ENCODE data around the gene DERL2.
"Not testable (repeated sequence)": the region's sequence is repeated elsewhere in the genome, so short reads cannot be mapped to it uniquely, and the experiment has no call there.

DERL2 gene

DNA sequence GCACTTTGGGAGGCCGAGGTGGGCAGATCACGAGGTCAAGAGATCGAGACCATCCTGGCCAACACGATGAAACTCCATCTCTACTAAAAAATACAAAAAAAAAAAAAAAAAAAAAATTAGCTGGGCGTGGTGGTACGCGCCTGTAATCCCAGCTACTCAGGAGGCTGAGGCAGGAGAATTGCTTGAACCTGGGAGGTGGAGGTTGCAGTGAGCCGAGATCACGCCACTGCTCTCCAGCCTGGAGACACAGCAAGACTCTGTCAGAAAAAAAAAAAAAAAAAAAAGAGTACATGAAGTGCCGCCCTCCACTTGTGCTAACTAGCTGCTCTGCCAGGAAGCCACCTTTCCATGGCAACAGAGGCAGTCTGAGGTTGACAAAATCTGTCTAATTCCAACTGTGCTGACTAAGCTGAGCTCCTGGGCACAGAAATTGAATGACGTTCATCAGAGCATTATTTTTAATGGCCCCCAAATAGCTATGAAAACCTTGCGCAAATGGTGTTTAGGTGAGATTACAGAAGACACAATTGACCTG lies 50.1 kb downstream of the DERL2 start:
- peak in 1 of 5 donors; percentile 27 for DNase-seq

- no peak for DNase-seq
Measured at GRCh38 chr17:5434984-5435383, 51.0 kb downstream of the DERL2 start.

DNA sequence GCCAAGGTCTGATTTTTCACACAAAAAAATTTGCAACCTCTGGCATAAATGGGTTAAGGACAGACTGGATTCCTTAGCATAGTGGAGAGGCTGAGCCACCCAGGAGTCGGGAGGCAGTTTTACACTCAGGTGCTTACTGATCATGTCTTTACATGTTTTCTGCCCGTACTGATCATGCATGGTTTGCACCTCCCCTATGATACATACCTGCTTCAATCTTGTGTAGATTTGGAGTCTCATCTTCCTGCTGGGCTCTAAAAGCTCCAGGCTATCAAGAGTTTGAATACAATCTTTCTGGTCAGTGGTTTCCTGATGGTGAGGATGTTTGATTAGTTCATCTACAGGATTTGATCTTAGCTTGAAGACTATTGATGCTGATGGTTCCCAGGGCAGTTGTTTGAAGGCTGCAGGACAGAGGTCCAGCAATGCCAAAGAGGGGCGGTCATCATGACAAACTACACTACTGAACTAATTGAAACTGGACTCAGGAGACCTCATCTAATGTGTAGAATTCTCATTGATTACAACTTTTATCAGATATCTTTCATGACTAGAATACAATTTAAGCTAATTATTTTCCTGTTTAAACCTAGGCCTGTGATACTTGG lies 53.9 kb downstream of the DERL2 start:
- DNase-seq, result no peak

DNA sequence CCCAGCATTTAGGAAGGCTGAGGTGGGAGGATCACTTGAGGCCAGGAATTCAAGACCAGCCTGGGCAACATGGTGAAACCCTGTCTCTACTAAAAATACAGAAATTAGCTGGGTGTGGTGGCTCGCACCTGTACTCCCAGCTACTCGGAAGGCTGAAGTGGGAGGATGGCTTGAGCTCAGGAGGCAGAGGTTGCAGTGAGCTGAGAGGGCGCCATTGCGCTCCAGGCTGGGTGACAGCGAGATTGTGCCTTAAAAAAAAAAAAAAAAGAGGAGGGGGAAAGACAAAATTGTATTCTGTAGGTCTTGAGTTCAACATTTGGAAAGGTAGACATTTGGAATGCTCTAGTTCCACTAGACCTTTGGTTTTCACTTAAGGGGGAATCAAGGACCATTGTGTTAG lies 54.7 kb downstream of the DERL2 start:
- DNase-seq, result not testable (repeated sequence)

GRCh38 chr17:5430413-5430999 lies 55.5 kb downstream of the DERL2 start:
- no peak for DNase-seq

DNA sequence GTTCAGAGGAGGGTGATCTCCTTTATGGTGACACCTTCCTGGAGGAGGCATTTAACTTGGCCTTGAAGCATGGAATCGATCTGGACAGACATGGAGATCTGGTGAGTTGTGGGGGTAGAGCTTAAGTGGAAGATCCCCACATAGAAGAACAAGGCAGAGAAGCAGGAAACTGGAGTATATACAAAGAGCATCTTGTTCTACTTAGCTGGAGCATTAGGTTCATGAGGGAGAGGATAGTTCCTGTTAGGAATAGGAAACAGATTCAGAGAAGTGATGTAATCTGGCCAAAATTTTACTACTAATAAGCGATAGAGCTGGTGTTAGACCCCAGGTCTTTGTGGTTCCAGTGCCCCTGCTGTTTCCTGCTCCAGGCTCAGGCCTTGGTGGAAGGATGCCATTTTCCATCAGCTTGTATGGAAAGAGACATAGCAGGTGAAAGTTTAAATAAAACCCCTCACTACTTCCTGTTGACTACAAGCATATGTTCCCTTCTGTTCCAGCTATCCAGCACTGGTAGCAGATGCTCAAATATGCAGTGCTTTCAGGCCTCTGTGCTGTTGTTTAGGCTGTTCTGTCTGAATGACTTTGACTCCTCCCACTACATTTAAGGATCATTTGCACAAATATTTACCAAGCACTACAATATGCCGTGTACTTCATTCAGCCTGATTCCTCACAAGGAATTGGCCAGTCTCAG lies 56.6 kb downstream of the DERL2 start:
- DNase-seq, result no peak

DNA sequence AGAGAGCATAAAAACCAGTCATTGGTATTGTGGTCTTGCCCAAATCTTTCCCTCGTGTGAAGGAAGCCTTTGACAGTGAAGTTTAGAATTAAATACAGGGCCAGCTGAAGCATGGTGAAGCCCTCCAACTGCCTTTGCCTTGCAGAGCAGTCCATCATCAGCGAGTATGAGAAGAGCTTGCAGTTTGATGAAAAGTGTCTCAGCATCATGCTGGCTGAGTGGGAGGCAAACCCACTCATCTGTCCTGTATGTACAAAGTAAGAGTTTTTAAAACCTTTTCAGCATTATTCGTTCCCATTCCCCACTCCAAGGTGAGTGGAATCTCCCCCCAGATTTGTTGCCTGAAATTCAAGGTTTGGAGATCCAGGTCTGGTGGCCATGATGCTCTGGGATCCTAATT lies 60.2 kb downstream of the DERL2 start:
- no peak for DNase-seq

- DNase-seq, result no peak
Measured at GRCh38 chr17:5424909-5425308, 61.1 kb downstream of the DERL2 start.

DNA sequence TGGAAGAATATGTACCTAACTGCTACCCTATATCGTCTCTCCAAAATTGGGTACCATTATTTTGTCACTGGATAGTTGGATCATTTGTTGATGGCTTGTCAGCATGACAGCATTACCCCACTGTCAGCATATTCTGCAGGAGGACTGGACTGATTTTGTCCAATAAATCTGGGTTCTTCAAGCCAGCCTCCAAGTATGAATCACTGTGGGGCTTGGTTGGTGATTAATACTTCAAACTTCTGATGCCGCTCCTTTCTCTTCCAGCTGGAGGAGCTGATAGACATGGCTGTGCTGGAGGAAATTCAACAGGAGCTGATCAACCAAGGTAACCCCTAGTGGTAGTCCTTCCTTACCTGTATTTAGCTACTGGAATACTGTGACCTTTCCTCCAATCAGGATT lies 63.5 kb downstream of the DERL2 start:
- no peak for DNase-seq

All from T-helper 1 cell (primary cell).